ENCODE data around the gene AFDN.

Gene AFDN

DNA sequence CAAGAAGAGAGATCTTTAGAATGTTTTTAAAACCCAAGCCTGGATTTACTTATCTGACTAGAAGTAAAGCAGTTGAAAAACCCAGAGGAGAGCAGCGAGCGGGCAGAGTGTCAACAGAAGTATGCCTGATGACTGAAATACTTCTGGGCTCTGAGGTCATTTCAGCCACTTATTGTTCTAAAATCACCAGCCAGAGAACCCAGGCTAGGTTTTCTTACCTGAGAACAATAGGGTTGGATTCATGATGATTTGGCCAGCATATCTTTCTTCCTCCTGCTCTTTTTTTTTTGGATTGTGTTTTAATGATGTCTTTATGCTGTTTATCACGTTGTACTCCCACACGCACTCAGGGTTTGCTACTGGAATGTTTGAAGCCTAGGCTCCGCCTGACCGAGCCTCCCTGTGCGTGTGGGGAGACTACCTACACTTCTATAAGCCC lies 107.7 kb downstream of the AFDN start:
- H3K27ac ChIP-seq: no peak overlapping the region; the same call in 1 of the 2 replicates
- no peak for TF ChIP-seq CTCF (conservative IDR thresholded peaks at IDR 0.05)

- TF ChIP-seq CTCF (conservative IDR thresholded peaks at IDR 0.05): no peak
- H3K27ac ChIP-seq: no peak overlapping the region
These were observed 109.3 kb downstream of the AFDN start for GRCh38 chr6:167936051-167936450.

DNA sequence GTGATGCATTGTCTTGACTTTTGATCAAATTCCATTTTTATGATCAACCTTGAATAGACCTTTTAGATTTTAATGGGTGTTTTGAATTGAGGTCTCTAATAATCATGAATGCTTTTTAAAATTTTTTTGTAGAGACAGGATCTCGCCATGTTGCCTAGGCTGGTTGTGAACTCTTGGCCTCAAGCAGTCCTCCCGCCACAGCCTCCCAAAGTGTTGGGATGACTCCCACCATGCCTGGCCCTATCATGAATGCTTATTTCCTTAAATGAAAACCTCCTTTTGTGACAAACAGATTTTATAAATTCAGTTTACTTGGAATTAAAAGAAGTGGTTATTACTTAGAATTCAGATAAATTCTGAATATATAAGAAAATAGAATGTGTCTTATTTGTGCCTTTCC lies 110.6 kb downstream of the AFDN start:
- no peak overlapping the region for H3K27ac ChIP-seq
- TF ChIP-seq CTCF (conservative IDR thresholded peaks at IDR 0.05): no peak

- H3K27ac ChIP-seq: no peak overlapping the region
These were observed 111.5 kb downstream of the AFDN start for GRCh38 chr6:167937948-167938911.

GRCh38 chr6:167941822-167942221 lies 115.1 kb downstream of the AFDN start:
- no peak for TF ChIP-seq CTCF (conservative IDR thresholded peaks at IDR 0.05)
- no peak overlapping the region for H3K27ac ChIP-seq

More at GRCh38 chr6:167937948-167938911, 111.5 kb downstream of the AFDN start:
- TF ChIP-seq CTCF (conservative IDR thresholded peaks at IDR 0.05): no peak

DNA sequence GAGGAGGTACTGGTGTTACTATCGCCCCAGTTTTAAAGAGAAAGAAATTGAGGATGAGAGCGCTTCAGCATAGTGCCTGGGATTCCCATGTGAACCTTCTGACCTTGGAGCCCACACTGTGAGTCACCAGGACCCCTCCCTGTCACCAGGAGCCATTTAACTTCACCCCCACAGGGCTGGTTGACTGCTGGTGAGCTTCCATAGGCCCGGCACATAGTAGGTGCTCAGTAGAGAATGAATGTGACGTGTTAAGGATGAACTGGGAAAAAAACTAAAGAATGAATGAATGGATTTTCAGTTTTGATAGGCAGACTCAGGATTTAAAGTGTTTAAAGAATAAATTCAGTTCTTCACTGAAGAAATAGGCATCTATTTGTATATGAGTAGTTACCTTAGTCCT lies 117.4 kb downstream of the AFDN start:
- H3K27ac ChIP-seq: no peak overlapping the region
- TF ChIP-seq CTCF (conservative IDR thresholded peaks at IDR 0.05): no peak

DNA sequence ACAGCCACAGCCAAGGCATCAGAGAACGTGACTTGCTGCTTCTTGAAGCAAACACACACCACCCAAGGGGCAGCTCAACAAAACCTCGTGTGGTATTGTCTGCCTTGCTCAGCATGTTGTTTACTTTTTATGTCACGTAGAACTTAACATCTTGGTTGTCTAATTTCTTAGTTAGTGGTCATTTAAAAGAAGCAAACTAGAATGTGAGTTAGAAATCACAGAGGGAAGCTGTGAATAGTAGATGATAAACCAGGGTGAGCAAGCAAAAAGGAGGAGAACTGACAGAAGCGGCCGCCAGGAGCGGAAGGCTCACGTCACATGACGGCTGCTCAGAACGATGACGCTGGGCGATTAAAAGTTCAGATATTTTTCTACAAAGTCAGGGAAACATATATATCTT lies 119.3 kb downstream of the AFDN start:
- TF ChIP-seq CTCF (conservative IDR thresholded peaks at IDR 0.05): no peak

More for the DNA sequence above, 119.3 kb downstream of the AFDN start:
- no peak overlapping the region for H3K27ac ChIP-seq
